Fibroblast of skin of right biceps (primary cell): Measurements from ENCODE around the gene IGSF9B.

Experiments used
- DNase-seq: peaks from one replicate; pipeline ENCODE4 v3.0.0-alpha.2; 2013

Gene IGSF9B

GRCh38 chr11:133896642-133897330 lies 60.0 kb downstream of the IGSF9B start:
- DNase-seq = no peak

GRCh38 chr11:133896028-133896427 lies 60.7 kb downstream of the IGSF9B start:
- no peak for DNase-seq

GRCh38 chr11:133895551-133895950 lies 61.2 kb downstream of the IGSF9B start:
- DNase-seq = no peak

GRCh38 chr11:133895061-133895479 lies 61.7 kb downstream of the IGSF9B start:
- DNase-seq = no peak

GRCh38 chr11:133893381-133893780 lies 63.4 kb downstream of the IGSF9B start:
- no peak for DNase-seq

GRCh38 chr11:133892584-133893380 lies 64.0 kb downstream of the IGSF9B start:
- no peak for DNase-seq

- DNase-seq = no peak
Measured at GRCh38 chr11:133892126-133892525, 64.6 kb downstream of the IGSF9B start.

- DNase-seq = no peak
Measured at GRCh38 chr11:133889893-133890292, 66.9 kb downstream of the IGSF9B start.

GRCh38 chr11:133889188-133889587 lies 67.6 kb downstream of the IGSF9B start:
- no peak for DNase-seq

GRCh38 chr11:133887692-133888332 lies 69.0 kb downstream of the IGSF9B start:
- no peak for DNase-seq

GRCh38 chr11:133886029-133886428 lies 70.7 kb downstream of the IGSF9B start:
- no peak for DNase-seq

GRCh38 chr11:133872160-133872559 lies 84.6 kb downstream of the IGSF9B start:
- no peak for DNase-seq

GRCh38 chr11:133867456-133867855 lies 89.3 kb downstream of the IGSF9B start:
- no peak for DNase-seq

- no peak for DNase-seq
Measured at GRCh38 chr11:133865466-133865865, 91.3 kb downstream of the IGSF9B start.

- no peak for DNase-seq
Measured at GRCh38 chr11:133864756-133865155, 92.0 kb downstream of the IGSF9B start.

GRCh38 chr11:133860151-133860550 lies 96.6 kb downstream of the IGSF9B start:
- DNase-seq = no peak
